SU-DHL-6 (cell line): ENCODE measurements around the gene ADAR.

ENCODE experiments used
- CTCF ChIP-seq: fragments of 200-600 bp; sonication (generic); IDR thresholded peaks from one replicate; pipeline ENCODE4 v1.5.1; 2017; ENCODE audit warnings: antibody characterized with exemption, mild to moderate bottlenecking, low read length, moderate library complexity; ENCODE audit not compliant: insufficient read depth, poor library complexity, severe bottlenecking
- EZH2phosphoT487 ChIP-seq: fragments of 200-600 bp; sonication (generic), shearing (Covaris generic); conservative IDR thresholded peaks from 2 replicates; pipeline ENCODE4 v1.6.1; 2018; ENCODE audit warnings: mild to moderate bottlenecking, antibody characterized with exemption, low read length, moderate library complexity, mixed read lengths

DNA sequence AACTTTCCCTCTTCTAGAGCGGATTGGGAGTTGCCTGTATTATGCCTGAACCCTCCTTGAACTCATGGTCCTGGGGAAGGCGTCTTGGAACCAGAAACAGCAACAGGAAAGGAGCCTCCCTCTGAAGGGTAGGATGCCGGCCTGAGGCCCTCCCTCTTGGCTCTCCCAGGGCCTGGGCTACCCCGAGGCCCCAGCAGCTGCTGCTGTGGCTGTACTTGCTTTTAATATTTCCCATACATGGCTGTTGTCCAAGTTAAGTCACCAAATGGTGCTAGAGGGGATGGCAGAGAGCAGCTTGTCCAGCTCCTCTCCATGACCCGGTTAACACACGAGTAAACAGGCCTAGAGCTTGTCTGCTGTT, 29.9 kb downstream of the ADAR start:
- TF ChIP-seq CTCF (no peak), EZH2phosphoT487 (no peak)
